HEK293T (cell line): ENCODE measurements around the gene RGS16.

Source experiments
- CTCF ChIA-PET: fragments of 350-600 bp; formaldehyde crosslinking; extraction: SDS; loops from one replicate; lab custom pipeline; 2021; ENCODE audit warnings: antibody characterized with exemption, inconsistent platforms; lab: Yijun Ruan, JAX
- POLR2A ChIA-PET: fragments of 350-600 bp; formaldehyde crosslinking; extraction: SDS; loops from one replicate; lab custom pipeline; 2020; ENCODE audit warnings: antibody characterized with exemption, inconsistent platforms; lab: Yijun Ruan, JAX
- DNase-seq: peaks from one replicate; pipeline ENCODE4 v3.0.0; 2012; ENCODE audit warnings: mixed read lengths; ENCODE audit errors: extremely low spot score
- ARNT ChIP-seq: fragments of 450-650 bp; IDR thresholded peaks from 2 replicates; pipeline ENCODE4 v1.6.1; 2017; ENCODE audit warnings: mild to moderate bottlenecking
- BHLHE40 ChIP-seq: fragments of 450-650 bp; IDR thresholded peaks from 2 replicates; pipeline ENCODE4 v1.6.1; 2016; ENCODE audit warnings: mild to moderate bottlenecking, moderate library complexity, borderline replicate concordance
- CTBP1 ChIP-seq: fragments of 450-650 bp; IDR thresholded peaks from 2 replicates; pipeline ENCODE4 v1.6.1; 2016; ENCODE audit warnings: borderline replicate concordance
- ELF4 ChIP-seq: fragments of 450-650 bp; IDR thresholded peaks from 2 replicates; pipeline ENCODE4 v1.6.1; 2017; ENCODE audit warnings: antibody characterized with exemption
- FOXA1 ChIP-seq: fragments of 450-650 bp; IDR thresholded peaks from 2 replicates; pipeline ENCODE4 v1.6.1; 2016; ENCODE audit warnings: mild to moderate bottlenecking
- FOXK2 ChIP-seq: fragments of 450-650 bp; IDR thresholded peaks from 2 replicates; pipeline ENCODE4 v1.6.1; 2016; ENCODE audit warnings: mild to moderate bottlenecking
- FOXM1 ChIP-seq: fragments of 450-650 bp; IDR thresholded peaks from 2 replicates; pipeline ENCODE4 v1.6.1; 2017; ENCODE audit warnings: mild to moderate bottlenecking, borderline replicate concordance
- HDGF ChIP-seq: fragments of 450-650 bp; IDR thresholded peaks from 2 replicates; pipeline ENCODE4 v1.6.1; 2017; ENCODE audit warnings: antibody characterized with exemption, borderline replicate concordance
- L3MBTL2 ChIP-seq: fragments of 450-650 bp; conservative IDR thresholded peaks from 2 replicates; pipeline ENCODE4 v1.6.1; 2016; ENCODE audit warnings: mild to moderate bottlenecking
- LEF1 ChIP-seq: fragments of 450-650 bp; IDR thresholded peaks from 2 replicates; pipeline ENCODE4 v1.6.1; 2017; ENCODE audit warnings: mild to moderate bottlenecking, borderline replicate concordance
- NFRKB ChIP-seq: fragments of 450-650 bp; IDR thresholded peaks from 2 replicates; pipeline ENCODE4 v1.6.1; 2016; ENCODE audit warnings: mild to moderate bottlenecking, moderate library complexity
- SP1 ChIP-seq: fragments of 450-650 bp; IDR thresholded peaks from 2 replicates; pipeline ENCODE4 v1.6.1; 2017
- SUZ12 ChIP-seq: fragments of 450-650 bp; IDR thresholded peaks from 2 replicates; pipeline ENCODE4 v1.6.1; 2016; ENCODE audit warnings: mild to moderate bottlenecking
- TARDBP ChIP-seq: fragments of 450-650 bp; IDR thresholded peaks from 2 replicates; pipeline ENCODE4 v1.6.1; 2016
- ZNF384 ChIP-seq: fragments of 450-650 bp; IDR thresholded peaks from 2 replicates; pipeline ENCODE4 v1.6.1; 2016
- TF ChIP-seq, protein P1 (sequence below): fragments of 450-650 bp; IDR thresholded peaks from 2 replicates; pipeline ENCODE4 v1.6.1; 2016

RGS16 gene

DNA sequence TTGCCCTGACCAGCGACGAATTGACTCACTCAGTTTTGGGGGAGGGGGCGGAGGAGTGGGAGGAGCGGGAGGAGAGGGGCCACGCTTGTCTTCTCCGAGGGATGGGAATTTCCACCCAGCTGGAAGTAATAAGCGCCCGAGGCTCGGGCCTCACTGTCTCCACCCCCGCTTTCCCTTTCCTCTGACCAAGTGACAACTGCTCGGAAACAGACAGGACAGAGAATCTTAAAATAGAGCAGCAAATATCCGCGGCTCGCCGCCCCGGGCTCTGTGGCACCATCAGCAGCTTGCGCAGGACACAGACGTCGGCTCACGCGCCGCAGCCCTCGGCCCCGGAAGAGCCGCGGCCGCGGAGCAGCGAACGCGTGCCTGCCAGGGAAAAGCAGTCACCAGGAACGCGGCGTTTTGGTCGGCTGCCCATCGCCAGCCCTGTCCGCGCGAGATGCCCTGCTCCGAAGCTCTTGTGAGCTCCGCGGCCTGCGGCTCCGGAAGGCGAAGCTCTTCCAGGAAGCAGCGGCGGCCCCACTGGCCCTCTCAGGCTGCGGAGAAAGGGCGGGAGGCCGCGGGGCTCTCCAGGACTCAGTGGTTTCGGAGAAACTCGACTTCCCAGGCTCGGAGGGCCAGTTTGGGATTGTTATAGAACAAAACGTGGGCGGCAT, 10.7 kb upstream of the RGS16 start:
- DNase-seq = peak; percentile 67
- TF ChIP-seq ARNT (no peak), L3MBTL2 (peak; percentile 95), ELF4 (0 out of 2 replicates have a peak, but pooled peaks have one; percentile 52), SUZ12 (no peak)
- POLR2A ChIA-PET = interaction anchor here (0.7 to 4.9 kb wide), 17 partner anchors 10 to 170 kb away, joined by 3 to 64 read pairs (median 4); partner anchors contain the start of gene RGS16
- CTCF ChIA-PET = interaction anchor here (1.4 kb wide), 1 partner anchor 170 kb away, joined by 3 read pairs; no protein-coding TSS in a partner anchor

DNA sequence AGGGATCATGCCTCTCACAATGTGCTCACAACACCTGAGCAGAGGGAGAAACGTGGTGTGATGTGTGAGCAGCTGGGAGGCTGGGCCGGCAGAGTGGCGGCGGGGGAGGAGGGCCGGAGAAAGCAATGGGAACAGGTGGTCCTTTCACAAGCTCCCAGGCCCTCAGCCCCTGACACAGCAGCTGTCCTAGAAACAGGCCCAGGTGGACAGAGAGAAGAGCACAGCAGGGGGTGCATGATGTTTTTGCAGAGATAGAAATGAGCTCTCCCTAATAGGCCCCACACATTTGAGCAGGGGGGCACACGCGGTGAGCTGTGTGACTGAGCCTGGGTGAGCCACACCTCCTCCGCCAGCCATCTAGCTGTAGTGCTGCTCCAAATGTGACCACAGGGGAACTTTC, 7.6 kb upstream of the RGS16 start:
- CTCF ChIA-PET = interaction anchor here (0.9 to 1.7 kb wide), 3 partner anchors 16 to 173 kb away, joined by 3 to 4 read pairs (median 4); no protein-coding TSS in a partner anchor

DNA sequence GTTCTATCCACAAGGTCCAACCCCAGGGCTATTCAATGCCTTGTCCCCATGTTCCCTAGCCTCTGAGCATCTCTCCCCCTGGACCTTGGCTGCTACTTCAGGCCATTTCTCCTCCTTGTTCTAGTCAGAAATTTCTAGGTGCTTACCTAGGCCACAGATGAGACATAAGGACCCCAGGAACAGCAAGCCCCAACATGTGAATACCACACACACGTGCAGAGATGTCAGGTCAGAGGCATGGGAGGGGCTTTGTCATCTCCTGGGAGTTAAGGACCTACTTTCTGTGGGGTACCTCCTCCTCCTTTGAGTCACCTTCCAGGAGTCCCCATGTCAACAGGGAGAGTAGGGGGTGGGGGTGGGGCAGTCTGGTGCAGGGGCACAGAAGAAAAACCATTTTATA, 7.1 kb upstream of the RGS16 start:
- TF ChIP-seq SP1 = no peak
- TF ChIP-seq L3MBTL2 = no peak
- no peak for TF ChIP-seq ELF4
- no peak for TF ChIP-seq NFRKB
- no peak for TF ChIP-seq BHLHE40
- TF ChIP-seq CTBP1 = no peak
- TF ChIP-seq ZNF384 = no peak
- TF ChIP-seq FOXM1 = no peak
- TF ChIP-seq TARDBP = no peak
- TF ChIP-seq, protein P1, sequence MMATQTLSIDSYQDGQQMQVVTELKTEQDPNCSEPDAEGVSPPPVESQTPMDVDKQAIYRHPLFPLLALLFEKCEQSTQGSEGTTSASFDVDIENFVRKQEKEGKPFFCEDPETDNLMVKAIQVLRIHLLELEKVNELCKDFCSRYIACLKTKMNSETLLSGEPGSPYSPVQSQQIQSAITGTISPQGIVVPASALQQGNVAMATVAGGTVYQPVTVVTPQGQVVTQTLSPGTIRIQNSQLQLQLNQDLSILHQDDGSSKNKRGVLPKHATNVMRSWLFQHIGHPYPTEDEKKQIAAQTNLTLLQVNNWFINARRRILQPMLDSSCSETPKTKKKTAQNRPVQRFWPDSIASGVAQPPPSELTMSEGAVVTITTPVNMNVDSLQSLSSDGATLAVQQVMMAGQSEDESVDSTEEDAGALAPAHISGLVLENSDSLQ = no peak
- no peak for DNase-seq
- CTCF ChIA-PET = interaction anchor here (0.9 kb wide), 1 partner anchor 16 kb away, joined by 4 read pairs; no protein-coding TSS in a partner anchor
- POLR2A ChIA-PET = no interaction called here

More for the DNA sequence above, 7.6 kb upstream of the RGS16 start:
- no peak for TF ChIP-seq FOXA1
- no peak for TF ChIP-seq ZNF384
- no peak for TF ChIP-seq FOXM1
- TF ChIP-seq FOXK2 = no peak
- no peak for TF ChIP-seq TARDBP
- TF ChIP-seq ARNT = no peak
- no peak for TF ChIP-seq ELF4
- no peak for TF ChIP-seq L3MBTL2
- no peak for TF ChIP-seq HDGF
- TF ChIP-seq, protein P1 = no peak
- no peak for TF ChIP-seq SUZ12
- TF ChIP-seq BHLHE40 = no peak
- TF ChIP-seq SP1 = no peak
- no peak for TF ChIP-seq CTBP1
- TF ChIP-seq NFRKB = no peak
- no peak for TF ChIP-seq LEF1
- no peak for DNase-seq
- POLR2A ChIA-PET = interaction anchor here (1.2 kb wide), 1 partner anchor 9 kb away, joined by 8 read pairs; no protein-coding TSS in a partner anchor

DNA sequence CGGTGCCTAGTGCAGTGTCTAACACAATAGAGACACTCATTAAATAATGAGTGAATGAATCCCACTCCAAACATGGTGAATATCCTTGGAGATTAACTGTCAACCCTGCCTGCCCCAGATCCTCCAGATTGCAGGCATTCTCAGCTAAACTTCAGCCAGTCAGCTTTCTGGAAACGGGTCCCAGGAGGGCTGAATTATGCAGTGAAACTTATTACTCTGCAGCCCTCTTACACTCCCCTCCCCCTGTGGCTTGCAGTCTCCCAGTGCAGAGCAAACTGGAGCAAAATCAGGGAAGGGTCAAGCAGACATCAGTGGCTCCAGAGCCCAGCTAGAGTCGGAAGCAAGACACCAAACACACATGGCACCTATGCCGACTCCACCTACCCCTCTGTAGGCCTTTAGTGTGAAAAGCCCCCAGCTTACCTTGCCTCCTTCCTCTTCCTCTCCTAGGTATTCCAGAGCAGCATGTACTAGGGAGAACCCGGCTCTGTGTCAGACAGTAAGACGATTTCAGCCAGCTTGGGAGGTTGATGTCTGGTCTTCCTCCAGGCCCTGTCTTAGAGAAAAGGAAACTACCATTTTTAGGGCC, 6.5 kb upstream of the RGS16 start:
- TF ChIP-seq L3MBTL2 (no peak), SP1 (no peak), LEF1 (no peak), SUZ12 (no peak), ELF4 (no peak)
- DNase-seq = no peak
- ChIA-PET POLR2A (no interaction called here), CTCF (interaction anchor here (0.8 kb wide), 1 partner anchor 19 kb away, joined by 3 read pairs; no protein-coding TSS in a partner anchor)

DNA sequence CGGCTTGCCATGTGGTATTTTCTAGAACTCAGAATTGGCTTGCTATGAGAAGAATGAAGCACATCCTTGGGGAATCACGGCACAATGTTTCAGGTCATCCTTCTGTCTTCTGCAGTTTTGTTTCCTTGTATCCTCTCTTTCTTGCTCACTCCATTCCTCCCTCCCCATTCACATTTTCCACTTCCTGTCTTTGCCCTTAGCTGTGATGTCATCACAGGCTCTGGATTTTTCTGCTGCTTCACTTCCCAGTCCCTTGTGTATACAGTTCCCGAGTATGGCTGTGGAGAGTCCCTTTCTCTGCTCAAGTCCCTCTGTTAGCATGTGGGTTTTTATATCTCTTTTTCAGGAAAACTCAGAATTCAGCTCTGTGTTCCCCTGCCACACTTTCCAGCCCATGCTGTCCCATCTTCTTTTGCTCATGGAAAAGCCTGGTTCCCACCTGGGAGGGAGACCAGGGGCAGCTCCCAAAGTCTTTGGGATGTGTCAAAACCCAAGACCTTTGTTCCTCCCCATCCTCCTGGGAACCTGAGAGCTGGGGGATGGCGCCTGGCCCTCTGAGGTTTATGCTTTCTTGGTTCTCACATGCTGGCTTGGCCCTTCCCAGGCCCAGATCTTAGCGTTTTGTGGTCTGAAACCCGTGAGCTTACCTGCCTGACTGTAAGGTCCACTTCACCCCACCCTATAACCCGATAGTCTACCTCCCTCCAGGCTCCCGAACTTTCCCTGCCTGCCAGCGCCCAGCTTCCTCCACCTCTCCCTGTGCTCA, 4.8 kb upstream of the RGS16 start:
- TF ChIP-seq HDGF (no peak), SUZ12 (no peak), LEF1 (no peak), ZNF384 (no peak), CTBP1 (no peak), ARNT (no peak), ELF4 (no peak)
- TF ChIP-seq, protein P1 = no peak
- ChIA-PET POLR2A (no interaction called here), CTCF (interaction anchor here (17.5 kb wide), 1 partner anchor 176 kb away, joined by 324 read pairs; no protein-coding TSS in a partner anchor)
- DNase-seq = no peak

DNA sequence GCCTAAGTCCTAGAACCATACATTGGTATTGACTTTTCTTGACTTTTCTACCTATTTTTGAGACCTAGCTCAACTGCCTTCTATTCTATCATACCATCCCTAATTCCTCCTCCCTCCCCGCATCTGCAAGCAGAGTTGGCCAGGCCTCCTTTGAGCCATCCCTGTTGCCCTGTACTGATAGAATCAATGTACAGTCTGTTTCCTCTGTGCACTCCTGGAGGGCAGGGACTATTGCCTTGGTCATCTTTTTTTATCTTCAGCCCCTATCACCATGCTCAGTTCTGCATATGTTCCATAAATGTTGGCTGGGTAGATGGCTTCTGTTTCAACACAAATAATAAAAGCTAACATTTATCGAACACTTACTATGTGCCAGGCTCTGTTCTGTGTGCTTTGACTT, 4.0 kb upstream of the RGS16 start:
- ChIA-PET POLR2A (no interaction called here), CTCF (interaction anchor here (17.5 kb wide), 1 partner anchor 177 kb away, joined by 324 read pairs; no protein-coding TSS in a partner anchor)
- no peak for DNase-seq
- no peak for TF ChIP-seq FOXK2
- TF ChIP-seq FOXA1 = no peak
- no peak for TF ChIP-seq SP1
- no peak for TF ChIP-seq ARNT
